Liver (tissue), 9 donors: ENCODE results near the gene GFM1. TPM values are rescaled to one million over a fixed set of nuclear protein-coding genes. Genes with fewer than 3 reads are reported as not detected.

Experiments
- DNase-seq: peaks from one replicate; pipeline ENCODE4 v3.0.0-alpha.2; 2017; ENCODE audit warnings: low spot score
- H3K27ac ChIP-seq, 2 donors: one replicate each; pipeline ENCODE4 v1.7.0; 2013; ENCODE audit warnings: inconsistent platforms in 2 of 2, low read length in 2 of 2, control low read depth in 1 of 2, low read depth in 1 of 2, mild to moderate bottlenecking in 1 of 2
- H3K27me3 ChIP-seq, 4 donors: one replicate each; pipeline versions ENCODE4 v1.6.1 to v1.7.0; 2013; ENCODE audit warnings: low read length in 3 of 4, inconsistent platforms in 1 of 4, mild to moderate bottlenecking in 1 of 4, moderate library complexity in 1 of 4; ENCODE audit not compliant: control insufficient read depth in 4 of 4, insufficient read depth in 4 of 4
- H3K36me3 ChIP-seq, 4 donors: one replicate each; pipeline versions ENCODE4 v1.6.1 to v1.7.0; 2013; ENCODE audit warnings: low read length in 3 of 4, mild to moderate bottlenecking in 3 of 4, low read depth in 1 of 4, moderate library complexity in 1 of 4; ENCODE audit not compliant: control insufficient read depth in 4 of 4, insufficient read depth in 3 of 4
- H3K4me1 ChIP-seq, 4 donors: one replicate each; pipeline versions ENCODE4 v1.6.1 to v1.7.0; 2013; ENCODE audit warnings: low read length in 3 of 4, mild to moderate bottlenecking in 3 of 4, moderate library complexity in 1 of 4; ENCODE audit not compliant: control insufficient read depth in 4 of 4, insufficient read depth in 4 of 4
- H3K4me3 ChIP-seq, 3 donors: one replicate each; pipeline versions ENCODE4 v1.6.1 to v1.7.0; 2013; ENCODE audit warnings: low read length in 3 of 3, control low read depth in 1 of 3, low read depth in 1 of 3, mild to moderate bottlenecking in 1 of 3
- H3K9ac ChIP-seq, 2 donors: one replicate each; pipeline ENCODE4 v1.7.0; 2013; ENCODE audit warnings: low read length in 2 of 2, mild to moderate bottlenecking in 2 of 2, moderate library complexity in 2 of 2, control low read depth in 1 of 2, low read depth in 1 of 2
- H3K9me3 ChIP-seq, 4 donors: one replicate each; pipeline versions ENCODE4 v1.6.1 to v1.7.0; 2013; ENCODE audit warnings: low read length in 3 of 4; ENCODE audit not compliant: control insufficient read depth in 4 of 4
- FOXA1 ChIP-seq: IDR thresholded peaks from 2 replicates; pipeline ENCODE4 v1.6.1; 2016; ENCODE audit warnings: antibody characterized with exemption
- FOXA2 ChIP-seq: IDR thresholded peaks from 2 replicates; pipeline ENCODE4 v1.6.1; 2016; ENCODE audit warnings: antibody characterized with exemption
- HNF4A ChIP-seq, 2 donors: conservative IDR thresholded peaks; 2 replicates each; pipeline ENCODE4 v1.6.1; 2016; ENCODE audit warnings: antibody characterized with exemption in 2 of 2, mild to moderate bottlenecking in 2 of 2
- NR2F2 ChIP-seq: IDR thresholded peaks from 2 replicates; pipeline ENCODE4 v1.6.1; 2016; ENCODE audit warnings: antibody characterized with exemption
- RAD21 ChIP-seq, 2 donors: IDR thresholded peaks; 2 replicates each; pipeline ENCODE4 v1.6.1; 2016; ENCODE audit warnings: antibody characterized with exemption in 2 of 2, mild to moderate bottlenecking in 2 of 2
- RXRA ChIP-seq, 2 donors: IDR thresholded peaks; 2 replicates each; pipeline ENCODE4 v1.6.1; 2017 to 2018; ENCODE audit warnings: antibody characterized with exemption in 2 of 2, mild to moderate bottlenecking in 1 of 2
- SP1 ChIP-seq: IDR thresholded peaks from 2 replicates; pipeline ENCODE4 v1.6.1; 2018; ENCODE audit warnings: antibody characterized with exemption, mild to moderate bottlenecking
- YY1 ChIP-seq: IDR thresholded peaks from 2 replicates; pipeline ENCODE4 v1.6.1; 2016; ENCODE audit warnings: antibody characterized with exemption, mild to moderate bottlenecking
- WGBS: extraction: QIAGEN DNeasy Blood & Tissue Kit; methylation state at CpG from one replicate; pipeline ENCODE4 v1.1.7; 2013; 5-methylcytosine and 5-hydroxymethylcytosine counted together
- polyA plus RNA-seq, 2 donors: library from polyadenylated mRNA; stranded (reverse) in 1 of 2; unstranded in 1 of 2; fragments of 200-250 nt in 1 of 2; fragments of >200 nt in 1 of 2; fragmentation: Nextera tagmentation in 1 of 2; extraction: Ambion mirVana in 1 of 2; gene quantifications; one replicate each; pipeline versions ENCODE4 v1.2.1 to v1.2.3, GENCODE V29; 2013 to 2015
- total RNA-seq, 2 donors: library from RNA; depleted of rRNA; stranded (reverse); fragments of >200 nt; gene quantifications; one replicate each; pipeline ENCODE4 v1.2.3, GENCODE V29; 2014
- TF ChIP-seq, protein P1 (sequence below): IDR thresholded peaks from 2 replicates; pipeline ENCODE4 v1.6.1; 2016; ENCODE audit warnings: antibody characterized with exemption
- TF ChIP-seq, protein P2 (sequence below): fragments of 150-350 bp; IDR thresholded peaks from 2 replicates; pipeline ENCODE4 v1.5.1; 2017; ENCODE audit warnings: improper control_type of control experiment, low read depth, low read length; ENCODE audit not compliant: missing input control
- TF ChIP-seq, protein P3 (sequence below): IDR thresholded peaks from 2 replicates; pipeline ENCODE4 v1.6.1; 2016; ENCODE audit warnings: antibody characterized with exemption, mild to moderate bottlenecking
- TF ChIP-seq, protein P4 (sequence below): IDR thresholded peaks from 2 replicates; pipeline ENCODE4 v1.6.1; 2016; ENCODE audit warnings: antibody characterized with exemption
- donor health status: healthy.
- donor health status: healthy.
- donor health status: healthy.
- donor health status: healthy.
- donor health status: healthy.

The GFM1 gene
- total and polyA plus RNA-seq, 4 donors = 33.8 to 73.2 (median 35.8) TPM

DNA sequence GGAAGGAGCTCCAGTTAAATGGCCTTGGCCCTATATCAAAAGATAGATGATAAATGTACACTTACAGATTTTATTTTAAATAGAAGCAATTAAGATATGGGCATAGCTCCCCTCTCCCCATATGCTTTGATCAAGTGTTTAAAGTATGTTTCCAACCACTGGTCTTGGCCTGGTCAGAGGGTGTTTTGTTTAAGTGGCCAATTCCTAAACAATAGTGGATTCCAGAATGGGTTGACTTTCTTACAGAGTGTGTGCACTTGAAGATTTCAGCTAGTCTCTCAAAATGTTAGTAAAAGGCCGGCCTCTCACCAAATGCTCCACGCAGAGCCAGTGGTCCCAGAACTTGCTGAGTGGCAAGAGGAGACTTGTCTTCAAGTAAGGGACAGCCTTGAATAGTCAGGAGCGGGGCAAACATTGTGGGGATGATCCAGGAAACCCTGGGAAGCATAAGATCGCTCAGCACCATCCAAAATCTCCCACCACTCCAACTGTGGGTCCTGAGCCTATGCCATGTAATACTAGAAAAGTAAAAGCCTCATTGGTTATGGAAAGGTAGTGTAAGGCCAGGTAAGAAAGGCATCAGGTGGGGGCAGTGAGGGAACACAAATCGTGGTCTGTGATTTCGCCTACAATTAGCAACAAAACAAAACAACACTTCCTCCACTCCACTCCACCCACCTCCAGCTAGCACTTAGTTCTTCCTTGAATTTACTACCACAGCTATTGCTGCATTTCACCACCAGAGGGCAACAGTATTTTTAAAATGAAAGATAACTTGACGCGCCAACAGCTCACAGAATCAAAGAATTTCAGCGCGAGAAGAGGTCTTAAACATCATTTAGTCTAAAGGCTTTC is 83.1 kb downstream of the GFM1 start:
- 32% methylated on average over 10 of the region's 10 CpGs for WGBS
- H3K9me3 ChIP-seq = no peaks in the 10 kb centered on the region
- H3K9ac ChIP-seq = no peak overlapping the region
- peak; percentile 61 for DNase-seq
- H3K27me3 ChIP-seq = no peaks in the 10 kb centered on the region
- TF ChIP-seq, protein P1, sequence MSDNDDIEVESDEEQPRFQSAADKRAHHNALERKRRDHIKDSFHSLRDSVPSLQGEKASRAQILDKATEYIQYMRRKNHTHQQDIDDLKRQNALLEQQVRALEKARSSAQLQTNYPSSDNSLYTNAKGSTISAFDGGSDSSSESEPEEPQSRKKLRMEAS = peak; percentile 24
- TF ChIP-seq RAD21 (IDR thresholded peaks at IDR 0.05) (peak; percentile 85 to 86), FOXA2 (peak; percentile 9), SP1 (no peak)
- TF ChIP-seq, protein P2, sequence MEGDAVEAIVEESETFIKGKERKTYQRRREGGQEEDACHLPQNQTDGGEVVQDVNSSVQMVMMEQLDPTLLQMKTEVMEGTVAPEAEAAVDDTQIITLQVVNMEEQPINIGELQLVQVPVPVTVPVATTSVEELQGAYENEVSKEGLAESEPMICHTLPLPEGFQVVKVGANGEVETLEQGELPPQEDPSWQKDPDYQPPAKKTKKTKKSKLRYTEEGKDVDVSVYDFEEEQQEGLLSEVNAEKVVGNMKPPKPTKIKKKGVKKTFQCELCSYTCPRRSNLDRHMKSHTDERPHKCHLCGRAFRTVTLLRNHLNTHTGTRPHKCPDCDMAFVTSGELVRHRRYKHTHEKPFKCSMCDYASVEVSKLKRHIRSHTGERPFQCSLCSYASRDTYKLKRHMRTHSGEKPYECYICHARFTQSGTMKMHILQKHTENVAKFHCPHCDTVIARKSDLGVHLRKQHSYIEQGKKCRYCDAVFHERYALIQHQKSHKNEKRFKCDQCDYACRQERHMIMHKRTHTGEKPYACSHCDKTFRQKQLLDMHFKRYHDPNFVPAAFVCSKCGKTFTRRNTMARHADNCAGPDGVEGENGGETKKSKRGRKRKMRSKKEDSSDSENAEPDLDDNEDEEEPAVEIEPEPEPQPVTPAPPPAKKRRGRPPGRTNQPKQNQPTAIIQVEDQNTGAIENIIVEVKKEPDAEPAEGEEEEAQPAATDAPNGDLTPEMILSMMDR = peak; percentile 94
- H3K36me3 ChIP-seq = no peaks in the 10 kb centered on the region
- H3K4me1 ChIP-seq = peaks cover 6 to 39% (median 31%) of the 10 kb centered on the region in 4 donors
- no peak overlapping the region for H3K27ac ChIP-seq
- H3K4me3 ChIP-seq = no peak overlapping the region

DNA sequence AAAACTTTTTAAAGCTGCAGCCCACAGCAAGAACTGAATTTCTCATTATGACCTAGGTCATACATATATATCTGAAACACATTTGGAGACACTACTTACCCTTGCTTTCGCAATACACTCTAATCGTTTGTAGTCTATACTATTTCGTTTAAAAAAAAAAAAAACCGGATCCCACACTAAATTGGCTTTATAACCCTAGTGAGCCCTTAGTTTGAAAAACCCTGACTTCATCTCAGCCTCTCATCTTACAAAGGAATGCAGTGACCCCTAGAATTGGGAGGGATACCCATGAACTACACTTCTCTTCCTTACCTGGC is 83.7 kb downstream of the GFM1 start:
- DNase-seq = no peak
- TF ChIP-seq, protein P2 = no peak
- TF ChIP-seq, protein P3, sequence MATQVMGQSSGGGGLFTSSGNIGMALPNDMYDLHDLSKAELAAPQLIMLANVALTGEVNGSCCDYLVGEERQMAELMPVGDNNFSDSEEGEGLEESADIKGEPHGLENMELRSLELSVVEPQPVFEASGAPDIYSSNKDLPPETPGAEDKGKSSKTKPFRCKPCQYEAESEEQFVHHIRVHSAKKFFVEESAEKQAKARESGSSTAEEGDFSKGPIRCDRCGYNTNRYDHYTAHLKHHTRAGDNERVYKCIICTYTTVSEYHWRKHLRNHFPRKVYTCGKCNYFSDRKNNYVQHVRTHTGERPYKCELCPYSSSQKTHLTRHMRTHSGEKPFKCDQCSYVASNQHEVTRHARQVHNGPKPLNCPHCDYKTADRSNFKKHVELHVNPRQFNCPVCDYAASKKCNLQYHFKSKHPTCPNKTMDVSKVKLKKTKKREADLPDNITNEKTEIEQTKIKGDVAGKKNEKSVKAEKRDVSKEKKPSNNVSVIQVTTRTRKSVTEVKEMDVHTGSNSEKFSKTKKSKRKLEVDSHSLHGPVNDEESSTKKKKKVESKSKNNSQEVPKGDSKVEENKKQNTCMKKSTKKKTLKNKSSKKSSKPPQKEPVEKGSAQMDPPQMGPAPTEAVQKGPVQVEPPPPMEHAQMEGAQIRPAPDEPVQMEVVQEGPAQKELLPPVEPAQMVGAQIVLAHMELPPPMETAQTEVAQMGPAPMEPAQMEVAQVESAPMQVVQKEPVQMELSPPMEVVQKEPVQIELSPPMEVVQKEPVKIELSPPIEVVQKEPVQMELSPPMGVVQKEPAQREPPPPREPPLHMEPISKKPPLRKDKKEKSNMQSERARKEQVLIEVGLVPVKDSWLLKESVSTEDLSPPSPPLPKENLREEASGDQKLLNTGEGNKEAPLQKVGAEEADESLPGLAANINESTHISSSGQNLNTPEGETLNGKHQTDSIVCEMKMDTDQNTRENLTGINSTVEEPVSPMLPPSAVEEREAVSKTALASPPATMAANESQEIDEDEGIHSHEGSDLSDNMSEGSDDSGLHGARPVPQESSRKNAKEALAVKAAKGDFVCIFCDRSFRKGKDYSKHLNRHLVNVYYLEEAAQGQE = no peak
- H3K27me3 ChIP-seq = no peaks in the 10 kb centered on the region
- H3K36me3 ChIP-seq = no peaks in the 10 kb centered on the region
- H3K4me1 ChIP-seq = peaks cover 6 to 45% (median 33%) of the 10 kb centered on the region in 4 donors
- no peak overlapping the region for H3K4me3 ChIP-seq
- no peak overlapping the region for H3K27ac ChIP-seq
- no peaks in the 10 kb centered on the region for H3K9me3 ChIP-seq
- H3K9ac ChIP-seq = no peak overlapping the region
- WGBS = 37% methylated on average over 4 of the region's 4 CpGs

DNA sequence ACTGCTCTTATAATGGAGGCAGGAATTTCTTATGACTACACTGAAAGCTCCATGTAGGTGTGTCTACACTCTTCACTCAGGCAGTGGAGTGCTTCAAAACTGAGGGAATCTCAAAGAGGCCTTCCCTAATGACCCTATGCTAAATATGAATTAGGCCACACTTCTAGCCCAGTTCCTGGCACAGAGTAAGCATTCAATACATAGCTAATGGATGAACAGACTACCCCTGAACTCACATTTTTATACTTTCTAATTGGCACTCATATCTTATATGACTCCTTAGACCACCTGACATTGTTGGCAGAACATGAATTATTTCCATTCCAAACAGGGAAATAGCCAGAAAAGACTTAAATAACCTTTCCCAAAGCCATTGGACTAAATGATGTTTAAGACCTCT is 84.5 kb downstream of the GFM1 start:
- Histone ChIP-seq H3K36me3 (no peaks in the 10 kb centered on the region), H3K27ac (no peak overlapping the region), H3K4me3 (no peak overlapping the region), H3K9ac (no peak overlapping the region), H3K9me3 (no peaks in the 10 kb centered on the region), H3K4me1 (peaks cover 6 to 45% (median 33%) of the 10 kb centered on the region in 4 donors), H3K27me3 (no peaks in the 10 kb centered on the region)
- TF ChIP-seq RXRA (IDR thresholded peaks at IDR 0.05) (no peak), HNF4A (conservative IDR thresholded peaks at IDR 0.05) (no peak), YY1 (no peak), FOXA1 (no peak), NR2F2 (no peak), FOXA2 (no peak), RAD21 (IDR thresholded peaks at IDR 0.05) (no peak), SP1 (no peak)
- TF ChIP-seq, protein P4, sequence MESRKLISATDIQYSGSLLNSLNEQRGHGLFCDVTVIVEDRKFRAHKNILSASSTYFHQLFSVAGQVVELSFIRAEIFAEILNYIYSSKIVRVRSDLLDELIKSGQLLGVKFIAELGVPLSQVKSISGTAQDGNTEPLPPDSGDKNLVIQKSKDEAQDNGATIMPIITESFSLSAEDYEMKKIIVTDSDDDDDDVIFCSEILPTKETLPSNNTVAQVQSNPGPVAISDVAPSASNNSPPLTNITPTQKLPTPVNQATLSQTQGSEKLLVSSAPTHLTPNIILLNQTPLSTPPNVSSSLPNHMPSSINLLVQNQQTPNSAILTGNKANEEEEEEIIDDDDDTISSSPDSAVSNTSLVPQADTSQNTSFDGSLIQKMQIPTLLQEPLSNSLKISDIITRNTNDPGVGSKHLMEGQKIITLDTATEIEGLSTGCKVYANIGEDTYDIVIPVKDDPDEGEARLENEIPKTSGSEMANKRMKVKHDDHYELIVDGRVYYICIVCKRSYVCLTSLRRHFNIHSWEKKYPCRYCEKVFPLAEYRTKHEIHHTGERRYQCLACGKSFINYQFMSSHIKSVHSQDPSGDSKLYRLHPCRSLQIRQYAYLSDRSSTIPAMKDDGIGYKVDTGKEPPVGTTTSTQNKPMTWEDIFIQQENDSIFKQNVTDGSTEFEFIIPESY = no peak
- TF ChIP-seq, protein P2 = no peak
- no peak for DNase-seq
